HG02763 (cell line): ENCODE results near the gene NKTR.

ENCODE experiments used
- ATAC-seq: cut with Tn5 transposase; IDR thresholded peaks from one replicate; pipeline ENCODE4 v1.9.1; 2021; ENCODE audit warnings: mild to moderate bottlenecking, moderate library complexity; ENCODE audit not compliant: unreplicated experiment

NKTR gene

DNA sequence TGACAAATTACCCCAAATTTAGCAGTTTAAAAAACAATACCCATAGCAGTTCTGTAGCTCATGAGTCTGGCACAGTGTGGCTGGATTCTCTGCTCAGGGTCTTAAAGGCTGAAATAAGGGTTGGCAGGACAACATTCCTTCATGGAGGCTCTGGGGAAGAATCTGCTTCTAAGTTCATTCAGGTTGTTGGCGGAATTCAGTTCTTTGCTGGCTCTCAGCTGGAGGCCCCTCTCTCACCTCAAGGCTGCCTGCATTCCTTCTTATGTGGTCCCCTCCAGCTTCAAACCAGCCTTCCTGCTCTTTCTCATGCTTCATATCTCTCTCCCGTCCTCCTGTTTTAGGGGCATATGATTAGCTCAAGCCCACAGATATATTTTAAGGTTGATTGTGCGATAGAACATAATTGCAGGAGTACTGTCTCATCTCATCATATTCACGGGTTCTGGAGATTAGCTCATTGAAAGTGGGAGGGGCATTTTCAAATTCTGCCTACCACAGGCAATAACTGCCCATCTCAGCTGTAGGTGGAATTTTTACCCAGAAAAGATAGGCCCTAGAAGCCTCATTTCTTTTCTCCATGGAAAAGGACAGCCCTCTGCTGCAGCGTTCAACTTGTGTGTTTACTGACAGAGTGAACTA, 47.5 kb downstream of the NKTR start:
- ATAC-seq: no peak

DNA sequence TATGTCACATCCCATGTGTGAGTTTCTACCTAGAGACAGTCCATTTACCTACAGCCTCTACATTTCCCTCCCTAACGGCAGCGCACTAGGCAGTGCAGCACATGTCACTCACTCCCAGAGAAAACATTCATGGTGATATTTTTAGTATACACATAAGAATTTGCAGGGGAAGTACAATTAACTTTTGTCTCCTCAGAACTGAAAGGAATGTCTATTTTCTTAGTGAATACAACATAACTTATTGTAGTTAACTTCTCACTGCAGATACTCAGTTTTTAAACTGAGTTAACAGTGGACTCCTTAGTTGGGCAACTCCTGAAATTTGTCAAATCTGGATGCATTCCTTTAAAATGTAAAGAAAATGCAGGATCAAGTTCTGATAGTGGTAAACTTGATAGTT, 48.5 kb downstream of the NKTR start:
- ATAC-seq: no peak

DNA sequence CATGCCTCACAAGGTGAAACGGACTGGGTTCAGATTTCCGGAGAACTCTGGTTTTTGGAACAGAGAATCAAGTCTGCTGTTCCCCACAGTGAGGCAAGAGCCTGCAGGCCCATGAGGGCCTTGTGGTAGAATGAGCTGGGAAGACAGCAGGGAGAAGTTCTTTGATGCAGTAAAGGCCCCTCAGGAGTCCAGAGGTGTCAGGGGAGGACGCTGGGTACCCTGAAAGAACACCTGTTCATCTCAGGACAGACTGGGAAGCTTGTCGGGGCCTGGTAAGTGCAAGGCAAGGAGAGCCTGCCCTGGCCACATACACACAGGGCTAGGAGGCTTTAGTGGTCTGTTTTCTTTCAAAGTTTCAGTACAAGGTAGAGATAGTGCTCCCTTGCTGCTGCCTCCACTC, 49.3 kb downstream of the NKTR start:
- no peak for ATAC-seq

DNA sequence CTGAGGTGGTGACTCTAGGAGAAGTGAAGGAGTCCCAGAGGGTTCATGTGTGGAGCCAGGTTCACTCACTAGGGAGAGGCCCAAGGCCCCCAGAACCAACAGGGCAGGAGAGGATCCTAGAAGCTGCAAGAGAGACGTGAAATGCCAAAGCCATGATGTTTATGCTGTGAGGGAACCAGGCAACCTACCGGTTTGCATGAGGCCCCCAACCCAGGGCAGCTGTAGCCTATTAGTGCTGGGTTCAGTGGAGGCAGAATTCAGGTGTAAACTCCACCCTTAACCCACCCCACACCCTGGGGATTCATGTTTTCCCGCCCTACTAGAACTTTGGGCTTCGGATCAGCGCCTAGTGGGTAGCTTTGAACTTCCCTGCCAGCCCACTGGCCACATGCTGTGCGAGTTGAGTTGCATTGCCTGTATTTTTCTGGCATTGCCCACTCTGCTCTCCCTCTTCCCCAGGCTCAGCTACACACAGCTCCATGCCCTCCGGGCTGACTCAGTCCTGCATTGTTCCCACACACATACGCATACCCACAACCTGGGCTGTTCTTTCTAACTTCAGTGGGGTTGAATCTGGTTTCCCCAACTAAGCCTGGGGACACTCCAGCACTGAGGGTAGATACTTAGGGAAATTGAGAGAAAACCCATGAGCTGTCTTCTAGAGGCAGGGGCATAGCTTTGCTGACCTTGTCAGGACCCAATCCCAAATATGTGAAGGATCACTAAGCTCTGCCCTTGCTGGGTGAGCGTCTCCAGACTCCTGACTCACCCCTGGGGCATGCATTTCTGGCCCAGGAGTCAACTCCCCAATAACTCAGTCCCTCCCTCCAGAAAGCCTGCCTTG, 51.0 kb downstream of the NKTR start:
- no peak for ATAC-seq

DNA sequence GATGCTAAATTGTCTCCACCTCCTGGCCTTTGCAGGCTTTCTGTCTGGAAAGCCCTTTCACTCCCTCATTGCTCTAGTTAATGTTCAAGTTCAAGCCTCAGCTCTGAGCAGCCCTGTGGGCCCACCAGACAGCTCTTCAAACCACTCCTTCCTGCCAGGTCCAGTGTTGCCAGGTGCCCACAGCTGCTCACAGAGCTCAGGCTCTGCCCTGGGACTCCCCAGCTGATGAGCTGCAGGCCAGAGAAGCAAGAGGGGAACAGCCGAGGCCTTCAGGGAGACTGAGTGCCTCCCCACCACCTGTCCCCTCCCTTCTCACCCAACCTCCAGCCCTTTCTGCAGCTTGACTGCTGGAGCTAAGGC, 51.7 kb downstream of the NKTR start:
- ATAC-seq: no peak

DNA sequence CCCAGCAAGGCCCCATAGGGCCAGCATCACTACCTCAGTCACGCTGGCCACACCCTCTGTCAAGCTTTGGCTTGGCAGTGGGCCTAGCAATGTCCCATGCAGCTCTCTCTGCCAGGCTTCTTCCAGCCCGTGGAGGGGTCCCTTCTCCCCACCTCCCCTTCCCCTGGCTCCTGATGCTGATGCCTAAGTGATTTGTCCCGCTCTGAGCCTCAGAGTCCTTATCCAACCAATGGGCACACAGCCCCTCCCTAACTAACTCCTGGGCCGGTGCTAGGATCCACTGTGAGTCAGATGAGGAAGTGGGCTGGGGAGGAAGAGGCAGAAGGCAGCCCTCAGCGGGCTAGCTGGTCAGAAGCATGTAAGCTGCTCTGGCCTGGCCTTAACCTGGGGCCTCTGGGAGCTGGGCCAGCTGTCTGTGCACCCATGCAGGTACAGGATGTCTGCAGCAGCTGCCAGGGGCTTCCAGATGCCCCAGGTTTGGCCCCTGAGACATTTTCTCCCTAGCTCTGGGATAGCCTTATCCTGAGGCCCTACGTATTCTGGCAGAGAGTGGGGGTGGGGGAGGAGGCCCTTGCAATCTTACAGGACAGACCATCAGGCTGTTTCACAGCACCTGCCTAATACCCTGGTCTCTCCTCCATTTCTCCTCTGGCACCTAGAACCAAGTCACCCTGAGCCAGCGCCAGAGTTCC, 52.3 kb downstream of the NKTR start:
- ATAC-seq: no peak

DNA sequence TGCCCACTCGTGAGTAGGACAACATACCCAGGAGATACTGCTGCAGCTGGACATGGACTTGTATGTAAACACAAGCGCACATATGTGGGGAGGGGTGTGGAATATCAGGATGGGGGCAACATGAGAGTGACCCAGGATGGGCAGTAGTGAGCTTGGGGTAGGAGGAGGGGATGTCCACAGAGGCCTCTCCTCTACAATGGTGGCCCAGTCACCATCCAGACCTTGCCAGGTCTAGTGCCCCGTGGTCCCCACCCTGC, 52.7 kb downstream of the NKTR start:
- ATAC-seq: no peak

DNA sequence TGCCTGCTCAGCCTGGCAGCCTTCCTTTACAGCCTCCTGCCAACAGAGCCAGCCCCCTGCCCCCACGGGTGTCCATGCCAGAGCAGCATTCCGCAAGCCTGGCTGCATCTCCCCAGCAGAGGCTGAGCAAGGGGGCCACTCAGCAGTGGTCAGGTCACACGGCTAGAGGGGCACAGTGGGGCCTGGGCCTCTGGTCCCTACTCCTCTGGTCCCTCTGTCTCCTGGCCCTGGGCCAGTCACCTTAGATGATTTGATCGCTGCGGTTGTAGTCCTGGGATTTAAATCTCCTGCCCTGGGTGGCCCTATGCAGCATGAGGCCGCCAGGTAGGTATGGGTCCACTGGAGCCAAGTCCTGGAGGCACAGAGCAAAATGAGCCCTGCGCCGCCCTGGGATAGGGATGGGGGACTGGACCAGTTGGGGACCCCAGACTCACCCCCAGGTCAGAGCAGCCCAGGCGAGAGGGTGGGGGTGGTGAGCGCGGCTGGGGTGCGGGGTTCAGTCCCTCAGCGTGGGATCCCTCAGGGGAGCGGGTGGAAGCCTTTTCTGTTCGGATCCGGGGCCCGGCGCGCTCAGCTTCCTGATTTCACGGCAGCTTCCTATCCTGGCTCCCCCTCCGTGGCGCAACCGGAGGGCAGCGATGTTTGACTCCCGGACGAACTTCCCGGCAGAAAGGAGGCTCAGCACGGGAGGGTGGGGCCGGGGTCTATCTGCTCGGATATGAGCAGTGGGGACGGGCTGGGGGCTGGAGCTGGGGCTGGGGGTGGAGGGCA, 53.3 kb downstream of the NKTR start, which contains the start of gene ZBTB47:
ZBTB47 (plus strand) TSS at position 138 of the 771 bp plus-strand sequence. CDS start 4,659 bp downstream, outside the sequence.
- ATAC-seq: no peak

DNA sequence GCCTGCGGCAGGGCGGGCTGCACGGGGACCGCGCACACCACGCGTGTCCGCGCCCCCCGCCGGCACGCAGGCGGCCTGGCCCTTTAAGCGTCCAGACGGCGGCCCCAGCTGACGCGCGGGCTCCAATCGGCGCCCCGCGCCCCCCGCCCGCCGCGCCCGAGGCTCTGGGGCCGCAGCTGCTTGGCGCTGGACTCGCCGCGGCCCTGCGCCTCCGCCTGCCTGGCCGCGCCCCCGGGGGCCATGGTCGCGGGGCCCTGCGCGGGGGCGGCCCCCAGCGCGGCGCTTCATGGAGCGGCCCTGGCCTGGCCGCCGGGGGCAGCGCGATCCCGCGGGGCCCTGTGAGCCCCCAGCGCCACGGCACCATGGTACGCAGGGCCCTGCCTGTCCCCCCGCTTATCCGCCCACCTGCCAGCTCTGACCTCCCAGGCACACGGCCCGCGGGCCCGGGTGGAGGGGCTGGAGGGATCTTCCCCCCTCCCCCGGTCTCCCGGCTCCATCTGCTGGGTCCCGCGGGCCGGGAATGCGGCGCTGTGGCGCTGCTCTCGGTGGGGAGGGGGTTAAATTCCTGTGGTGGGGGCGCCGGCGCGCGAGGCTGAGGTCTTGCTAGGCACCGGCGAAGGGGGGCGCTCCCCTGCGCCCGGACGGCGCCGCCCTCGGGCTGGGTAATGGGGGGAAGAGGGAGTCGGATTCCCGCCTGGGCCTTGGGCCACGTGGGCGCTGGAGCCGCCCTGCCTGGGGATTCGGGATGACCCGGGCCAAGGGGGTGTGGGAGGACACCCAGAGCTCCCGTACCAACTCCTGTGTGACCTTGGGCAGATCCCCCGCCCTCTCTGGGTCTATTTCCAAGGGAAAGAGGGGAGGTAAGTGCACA, 54.1 kb downstream of the NKTR start:
- ATAC-seq: no peak

DNA sequence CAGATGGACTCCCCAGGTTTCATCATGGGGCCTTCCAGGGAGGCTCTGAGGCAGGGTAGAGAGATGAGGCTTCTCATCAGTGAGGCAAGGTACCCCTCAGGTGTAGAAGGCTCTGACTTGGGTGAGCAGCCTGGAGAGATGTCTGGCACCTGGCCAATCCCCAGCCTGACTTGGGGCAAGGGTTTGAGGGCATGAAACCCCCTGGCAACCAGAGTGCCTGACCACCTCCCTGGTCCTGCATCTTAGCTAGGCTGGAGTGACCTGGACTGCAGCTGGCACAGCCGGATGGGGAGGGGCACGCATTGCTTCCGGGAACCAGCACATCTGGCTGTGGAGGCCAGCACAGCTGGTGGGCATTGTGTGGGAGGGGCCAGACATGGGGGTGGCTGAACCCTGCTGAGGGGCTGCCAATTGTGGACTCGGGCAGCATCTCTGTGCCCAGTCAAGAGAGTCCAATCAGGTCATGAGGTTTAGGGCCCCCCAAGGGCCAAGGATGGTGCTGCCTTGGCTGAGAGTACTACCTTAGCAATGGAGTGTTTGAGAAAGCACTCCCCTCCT, 54.9 kb downstream of the NKTR start:
- no peak for ATAC-seq

DNA sequence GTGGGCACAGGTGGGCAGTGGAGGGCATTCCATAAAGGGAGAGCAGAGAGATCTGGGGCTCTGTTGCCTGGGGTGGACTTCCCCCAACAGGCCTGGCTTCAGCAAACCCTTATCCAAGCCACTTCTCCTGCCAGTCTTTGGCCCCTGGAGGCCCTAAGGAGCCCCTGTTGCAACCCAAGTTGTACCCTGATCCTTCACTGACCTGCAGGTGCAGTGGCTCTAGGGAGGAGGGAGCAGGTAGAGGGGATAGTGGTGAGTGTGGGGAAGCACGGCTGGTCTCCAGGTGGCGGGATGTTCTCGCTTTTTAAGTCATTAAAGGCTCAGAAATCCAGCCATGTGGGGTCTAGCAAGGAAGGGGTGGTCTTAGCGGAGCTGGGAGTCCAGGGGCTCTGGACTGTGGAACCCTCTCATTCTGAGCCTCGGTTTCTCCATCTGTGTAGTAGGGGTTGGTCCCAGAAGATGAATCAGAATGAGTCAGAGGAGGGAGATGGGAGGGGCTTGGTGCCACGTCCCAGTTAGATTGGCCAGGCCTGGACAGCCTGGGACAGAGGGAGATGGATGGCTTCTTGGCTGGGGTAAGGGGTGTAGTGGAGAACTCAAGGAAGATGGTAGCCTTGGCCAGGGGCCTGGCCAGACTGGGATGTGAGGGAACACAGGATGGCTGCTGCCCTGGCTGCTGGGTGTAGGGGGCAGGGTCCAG, 55.6 kb downstream of the NKTR start:
- ATAC-seq: no peak

DNA sequence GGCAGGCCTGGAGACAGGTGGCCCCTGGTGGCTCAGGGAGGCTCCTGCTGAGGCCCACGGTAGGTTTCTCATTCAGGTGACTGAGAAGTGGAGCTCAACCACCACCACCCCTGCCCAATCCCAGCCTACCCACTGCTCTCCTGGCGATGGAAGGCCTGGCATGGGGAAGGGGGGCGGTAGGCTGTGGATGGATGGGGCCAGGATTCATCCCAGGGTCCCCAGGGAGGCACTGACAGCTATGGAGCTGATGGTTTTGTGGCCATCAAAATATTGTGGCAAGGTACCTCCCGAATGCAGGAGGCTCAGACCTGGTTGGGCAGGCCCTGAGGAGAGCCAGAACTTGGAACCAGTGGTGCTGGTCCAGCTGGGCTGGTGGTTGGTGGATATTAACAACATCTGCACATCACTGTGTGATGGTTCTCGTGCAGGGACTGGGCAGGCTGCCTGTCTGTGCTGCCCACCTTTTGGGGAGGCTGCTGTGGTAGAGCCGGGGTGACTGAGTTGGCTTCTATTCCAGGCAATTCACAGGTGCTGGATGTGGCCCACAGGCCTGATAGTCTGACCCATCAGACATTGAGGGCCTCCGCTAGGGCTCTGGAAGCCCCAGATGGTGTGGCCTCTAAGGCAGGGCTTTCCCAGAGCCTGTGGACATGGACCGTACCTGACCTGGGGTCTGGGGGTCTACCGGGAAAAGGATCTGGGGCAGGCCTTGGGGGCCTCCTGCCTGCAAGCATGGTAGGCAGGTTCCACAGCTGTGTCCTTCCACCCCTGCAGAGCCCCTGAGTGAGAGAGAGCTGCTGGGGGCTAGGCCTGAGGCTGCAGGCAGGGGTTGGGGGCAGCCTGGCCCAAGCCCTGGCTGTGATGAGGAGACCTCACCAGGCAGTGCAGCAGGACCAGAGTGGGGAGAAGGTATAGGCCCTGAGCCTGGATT, 56.5 kb downstream of the NKTR start:
- no peak for ATAC-seq

DNA sequence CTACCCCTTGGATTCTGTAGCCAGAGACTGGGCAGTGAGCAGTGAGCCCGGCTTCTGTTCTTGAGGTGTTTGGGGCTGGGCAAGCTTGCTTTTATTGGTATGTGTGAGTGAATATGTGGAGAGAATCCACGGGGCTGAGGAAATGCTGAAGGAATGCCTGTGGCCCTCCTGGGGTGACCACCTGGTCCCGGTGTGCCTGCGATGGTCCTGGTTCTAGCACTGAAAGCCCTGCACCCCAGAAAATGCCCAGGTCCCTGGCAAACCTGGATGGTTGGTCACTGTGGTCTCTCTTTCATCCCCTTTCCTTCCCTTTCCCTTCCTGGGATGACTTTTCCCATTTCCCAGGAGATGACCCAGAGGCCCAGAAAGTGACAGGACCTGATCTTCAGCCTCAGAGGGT, 57.2 kb downstream of the NKTR start:
- no peak for ATAC-seq

DNA sequence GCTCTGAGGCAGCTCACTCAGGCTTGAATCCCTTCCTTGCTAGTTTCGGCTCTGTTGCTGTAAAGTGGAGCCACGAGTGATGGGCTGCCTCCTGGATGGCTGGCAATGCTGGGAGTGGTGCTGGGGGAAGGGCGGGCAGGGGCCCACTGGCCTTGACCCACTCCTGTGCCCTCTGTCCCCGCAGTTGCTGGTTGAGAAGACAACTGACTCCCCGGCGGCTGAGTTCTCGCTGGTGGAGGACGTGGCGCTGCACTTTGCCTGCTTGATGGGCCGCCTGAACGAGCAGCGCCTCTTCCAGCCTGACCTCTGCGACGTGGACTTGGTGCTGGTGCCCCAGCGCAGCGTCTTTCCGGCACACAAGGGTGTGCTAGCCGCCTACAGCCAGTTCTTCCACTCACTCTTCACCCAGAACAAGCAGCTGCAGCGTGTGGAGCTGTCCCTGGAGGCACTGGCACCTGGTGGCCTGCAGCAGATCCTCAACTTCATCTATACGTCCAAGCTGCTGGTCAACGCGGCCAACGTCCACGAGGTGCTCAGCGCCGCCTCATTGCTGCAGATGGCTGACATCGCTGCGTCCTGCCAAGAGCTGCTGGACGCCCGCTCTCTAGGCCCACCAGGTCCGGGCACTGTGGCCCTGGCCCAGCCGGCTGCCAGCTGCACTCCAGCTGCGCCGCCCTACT, 57.7 kb downstream of the NKTR start:
- ATAC-seq: no peak

DNA sequence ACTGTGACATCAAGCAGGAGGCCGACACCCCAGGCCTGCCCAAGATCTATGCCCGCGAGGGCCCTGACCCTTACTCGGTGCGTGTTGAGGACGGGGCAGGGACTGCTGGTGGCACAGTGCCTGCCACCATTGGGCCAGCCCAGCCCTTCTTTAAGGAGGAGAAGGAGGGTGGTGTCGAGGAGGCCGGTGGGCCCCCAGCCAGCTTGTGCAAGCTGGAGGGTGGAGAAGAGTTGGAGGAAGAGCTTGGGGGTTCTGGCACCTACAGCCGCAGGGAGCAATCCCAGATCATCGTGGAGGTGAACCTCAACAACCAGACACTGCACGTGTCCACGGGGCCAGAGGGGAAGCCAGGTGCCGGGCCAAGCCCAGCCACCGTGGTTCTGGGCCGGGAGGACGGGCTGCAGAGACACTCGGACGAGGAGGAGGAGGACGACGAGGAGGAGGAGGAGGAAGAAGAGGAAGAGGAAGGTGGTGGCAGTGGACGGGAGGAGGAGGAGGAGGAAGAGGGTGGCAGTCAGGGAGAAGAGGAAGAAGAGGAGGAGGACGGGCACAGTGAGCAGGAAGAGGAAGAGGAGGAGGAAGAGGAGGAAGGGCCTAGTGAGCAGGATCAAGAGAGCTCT, 58.4 kb downstream of the NKTR start:
- ATAC-seq: no peak

DNA sequence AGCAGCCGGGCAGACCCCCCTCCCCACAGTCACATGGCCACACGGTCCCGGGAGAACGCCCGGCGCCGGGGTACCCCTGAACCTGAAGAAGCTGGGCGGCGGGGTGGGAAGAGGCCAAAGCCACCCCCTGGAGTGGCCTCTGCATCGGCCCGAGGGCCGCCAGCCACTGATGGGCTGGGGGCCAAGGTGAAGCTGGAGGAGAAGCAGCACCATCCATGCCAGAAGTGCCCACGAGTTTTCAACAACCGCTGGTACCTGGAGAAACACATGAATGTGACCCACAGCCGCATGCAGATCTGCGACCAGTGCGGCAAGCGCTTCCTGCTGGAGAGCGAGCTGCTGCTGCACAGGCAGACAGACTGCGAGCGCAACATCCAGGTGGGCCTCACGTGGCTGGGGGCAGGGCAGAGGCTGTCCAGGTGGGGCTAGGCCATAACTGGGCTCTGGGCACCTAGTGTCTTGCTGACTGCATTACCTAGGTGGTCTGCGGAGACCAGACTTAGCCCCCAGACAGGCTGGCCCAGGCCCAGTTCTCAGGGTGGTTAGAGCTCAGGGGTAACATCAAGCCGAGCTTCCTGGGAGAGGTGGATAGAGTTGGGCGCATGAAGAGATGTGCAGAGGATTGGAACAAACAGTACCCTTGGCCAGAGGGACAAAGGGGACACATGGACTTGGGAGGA, 59.1 kb downstream of the NKTR start:
- no peak for ATAC-seq

DNA sequence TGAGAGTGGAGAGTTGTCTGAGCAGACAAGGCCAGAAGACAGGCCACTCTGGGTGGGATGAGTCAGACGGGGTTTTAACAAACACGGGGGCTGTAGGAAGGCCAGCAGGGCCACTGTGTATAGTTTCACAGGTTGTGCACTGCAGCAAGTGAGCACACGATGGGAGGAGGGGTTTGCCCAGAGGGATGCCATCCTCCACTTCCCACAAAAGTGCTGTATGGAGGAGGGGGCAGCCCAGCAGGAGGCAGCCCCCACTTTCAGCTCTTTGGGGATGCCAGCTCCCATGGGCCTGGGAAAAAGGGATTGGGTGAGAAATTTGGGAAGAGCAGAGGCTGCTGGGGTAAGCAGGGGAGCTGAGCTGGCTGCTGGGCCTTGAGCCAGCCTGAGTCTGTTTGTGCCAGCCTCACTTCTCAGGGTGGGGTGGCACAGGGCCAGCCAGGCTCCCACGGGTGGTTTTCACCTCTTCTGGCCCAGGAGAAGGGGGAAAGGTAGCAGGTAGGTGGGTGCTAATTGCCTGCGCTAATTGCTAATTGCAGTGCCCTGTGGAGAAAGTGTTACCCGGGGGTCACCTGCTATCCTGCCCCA, 59.7 kb downstream of the NKTR start:
- no peak for ATAC-seq
